CMK (cell line): ENCODE measurements around the gene DDX59.

Source experiments
- DNase-seq: peaks from one replicate; pipeline ENCODE4 v3.0.0-alpha.2; 2010; ENCODE audit warnings: low read depth

Gene DDX59

DNA sequence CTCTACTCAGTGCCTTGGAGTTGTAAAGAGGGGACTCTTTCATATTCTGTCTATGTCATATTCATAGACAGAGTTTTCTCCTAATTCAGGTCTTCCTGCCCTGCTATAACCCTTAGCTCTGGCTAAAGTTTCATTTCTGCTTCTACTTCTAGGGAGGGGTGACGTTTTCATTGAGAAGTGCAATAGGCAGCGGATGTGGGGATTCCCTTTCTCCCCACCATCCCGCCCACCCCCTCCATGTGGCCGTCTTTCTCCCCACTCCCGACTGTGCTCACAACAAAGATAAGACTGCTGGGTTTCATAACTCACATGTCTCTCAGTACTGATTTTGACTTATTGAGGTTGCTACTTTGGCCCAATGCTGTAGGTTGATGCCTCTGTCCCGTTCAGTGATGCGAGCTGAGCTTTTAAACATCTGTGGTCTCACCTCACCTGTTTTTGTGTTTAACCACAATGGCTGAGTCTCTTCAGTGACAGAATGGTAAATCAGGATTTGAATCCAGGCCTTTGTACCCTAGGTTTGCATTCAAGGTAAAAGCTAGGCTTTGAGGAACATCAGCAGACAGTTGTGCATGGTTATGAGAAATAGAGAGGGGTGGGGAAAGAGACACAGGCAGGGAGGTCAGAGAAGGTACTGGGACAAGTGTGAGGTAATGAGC lies 41.4 kb downstream of the DDX59 start:
- DNase-seq = no peak

DNA sequence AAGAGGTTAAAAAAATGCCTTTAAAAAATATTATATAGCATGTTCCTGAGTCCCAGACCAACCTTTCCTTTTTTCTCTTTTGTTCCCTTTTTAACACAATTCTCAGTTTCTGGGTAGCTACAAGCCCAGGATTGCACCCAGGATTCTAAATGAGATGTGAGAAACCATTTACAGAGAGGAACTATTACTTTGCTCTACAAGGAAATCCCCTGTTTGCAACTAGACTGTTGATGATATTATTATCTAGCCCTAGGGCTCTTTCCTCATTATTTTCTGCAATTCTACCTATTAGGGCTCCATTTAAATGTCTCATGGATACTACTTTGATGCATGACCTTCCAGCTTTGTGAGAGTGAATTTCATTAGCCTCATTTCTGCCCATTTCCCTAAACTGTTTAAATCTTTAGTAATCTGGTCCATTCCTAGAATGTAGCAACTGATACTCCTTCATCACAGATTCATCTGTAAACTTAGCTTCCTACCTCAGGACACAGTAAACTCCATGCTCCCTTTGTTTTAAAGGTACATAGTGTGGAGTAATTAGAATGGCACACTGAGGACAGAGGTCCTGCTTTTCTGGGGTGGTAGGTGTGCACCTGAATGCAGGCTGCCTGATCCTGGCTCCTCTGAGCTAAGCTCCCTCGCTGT lies 42.0 kb downstream of the DDX59 start:
- DNase-seq = no peak

DNA sequence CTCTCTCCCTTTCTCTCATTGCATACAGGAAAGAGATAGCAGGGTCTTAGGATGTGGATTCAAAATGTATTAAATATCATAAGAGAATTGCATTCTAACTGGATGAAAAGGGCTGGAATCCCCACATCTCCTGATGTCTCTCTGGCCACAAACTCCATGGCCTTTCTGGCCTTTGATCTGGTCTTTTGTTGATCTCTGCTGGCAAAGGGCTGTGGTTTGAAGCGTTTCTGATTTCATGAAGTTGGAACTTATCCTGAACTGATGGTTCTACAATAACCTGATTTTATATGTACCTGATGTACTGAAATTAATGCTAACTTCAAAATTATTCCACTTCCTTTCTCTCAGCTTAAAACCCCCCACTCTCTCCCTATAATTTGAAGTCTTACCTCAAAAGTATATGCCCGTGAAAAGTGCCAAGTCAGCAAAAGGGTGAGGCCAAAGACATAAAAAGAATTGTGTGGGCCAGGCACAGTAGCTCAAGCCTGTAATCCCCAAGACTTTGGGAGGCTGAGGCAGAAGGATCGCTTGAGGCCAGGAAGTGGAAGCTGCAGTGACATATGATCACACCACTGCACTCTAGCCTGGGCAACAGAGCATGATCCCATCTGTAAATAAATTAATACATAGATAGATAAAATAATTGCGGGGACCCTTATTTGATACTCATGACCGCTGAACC lies 42.7 kb downstream of the DDX59 start:
- no peak for DNase-seq

DNA sequence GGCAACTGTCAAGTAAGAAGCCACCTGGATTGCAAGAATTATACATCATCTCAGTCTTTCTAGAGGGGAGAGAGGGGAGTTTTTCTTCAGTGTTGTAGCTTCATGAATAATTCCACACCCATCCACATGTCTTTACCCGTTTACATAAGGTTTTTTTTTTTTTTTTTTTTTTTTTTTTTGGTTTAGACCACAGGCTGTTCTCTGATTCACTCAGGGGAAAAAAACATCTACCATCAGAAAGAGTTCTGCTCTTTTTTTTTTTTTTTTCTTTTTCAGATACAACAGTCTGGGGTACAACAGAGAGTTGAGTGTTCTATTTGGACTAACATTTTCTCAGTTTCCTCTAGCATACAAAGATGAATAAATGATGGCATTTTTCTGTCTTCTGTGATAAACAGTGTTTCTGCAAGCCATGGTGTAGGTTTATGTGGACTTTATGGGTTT lies 44.3 kb downstream of the DDX59 start:
- DNase-seq = no peak

DNA sequence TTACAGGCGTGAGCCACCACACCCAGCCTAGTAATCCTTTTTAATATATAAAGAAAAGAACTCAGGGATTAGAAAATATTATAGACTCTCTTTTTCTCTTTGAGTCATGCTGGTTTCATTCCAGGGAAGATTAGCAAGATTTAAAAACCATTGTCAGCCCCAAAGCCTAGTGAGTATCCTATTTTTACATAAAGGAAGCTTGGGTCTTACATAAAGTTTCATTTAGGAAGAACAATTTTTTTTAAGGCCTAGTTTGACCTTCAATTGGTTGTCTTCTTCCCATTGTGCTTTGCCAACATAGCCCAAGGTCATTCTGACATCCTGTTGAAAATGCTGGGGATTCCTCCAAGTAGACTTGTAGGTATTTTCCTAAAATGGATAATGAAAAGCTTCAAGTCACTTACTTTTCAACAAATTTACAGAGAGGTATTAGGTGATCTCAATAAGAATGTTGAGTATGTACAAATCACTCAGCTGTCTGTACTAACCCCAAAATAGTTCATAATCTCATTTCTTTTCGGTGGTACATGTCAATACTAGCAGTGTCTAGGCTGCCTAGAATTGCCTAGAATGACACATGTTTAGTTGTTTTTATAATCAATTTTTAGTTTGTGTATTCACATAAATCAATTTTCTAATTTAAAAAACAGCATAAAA lies 44.9 kb downstream of the DDX59 start:
- no peak for DNase-seq

DNA sequence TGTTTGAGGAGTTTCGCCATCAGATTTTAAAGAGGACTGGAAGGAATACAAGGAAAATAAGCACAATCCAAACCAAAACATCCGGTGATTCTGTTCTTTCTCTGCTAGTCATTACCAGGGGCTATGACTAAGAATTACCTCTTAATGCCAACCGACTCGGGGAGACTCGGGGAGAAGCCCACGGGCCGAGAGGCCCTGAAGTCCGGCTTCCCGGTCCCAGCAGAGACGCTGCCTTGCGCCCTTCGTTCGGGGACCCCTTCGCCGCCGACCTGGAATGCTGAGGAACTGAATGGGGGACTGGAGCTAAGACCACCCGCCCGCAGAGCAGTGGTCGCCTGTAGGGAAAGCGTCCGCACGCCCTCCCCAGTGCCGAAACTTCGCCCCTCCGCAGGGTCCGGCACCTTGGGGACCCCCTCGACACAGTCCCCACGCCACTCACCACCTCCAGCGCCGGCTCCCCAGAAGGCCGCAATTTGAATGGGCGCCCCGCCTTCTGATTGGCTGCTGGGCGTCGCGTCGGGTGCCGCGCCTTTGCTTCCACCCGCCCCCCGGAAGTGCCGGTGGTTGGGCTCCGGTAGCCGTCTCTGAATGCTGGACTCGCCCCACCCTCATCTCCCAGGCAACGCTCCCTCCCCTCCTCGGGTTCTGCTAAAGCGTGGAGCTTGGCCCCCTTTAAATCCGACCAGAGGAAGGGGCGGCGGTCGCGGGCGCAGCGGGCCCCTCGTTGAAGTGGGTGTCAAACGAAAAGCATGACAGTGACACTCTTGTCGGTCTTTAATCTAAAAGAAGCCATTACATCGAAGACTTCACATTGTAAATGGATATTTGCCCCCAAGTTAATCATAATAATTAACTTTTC lies 49.2 kb downstream of the DDX59 start, which contains the start of gene KIF14:
TSS of gene KIF14 (minus strand) at position 479 of the 859 bp plus-strand sequence. CDS start 2,028 bp downstream, outside the sequence.
- peak; percentile 88 for DNase-seq

DNA sequence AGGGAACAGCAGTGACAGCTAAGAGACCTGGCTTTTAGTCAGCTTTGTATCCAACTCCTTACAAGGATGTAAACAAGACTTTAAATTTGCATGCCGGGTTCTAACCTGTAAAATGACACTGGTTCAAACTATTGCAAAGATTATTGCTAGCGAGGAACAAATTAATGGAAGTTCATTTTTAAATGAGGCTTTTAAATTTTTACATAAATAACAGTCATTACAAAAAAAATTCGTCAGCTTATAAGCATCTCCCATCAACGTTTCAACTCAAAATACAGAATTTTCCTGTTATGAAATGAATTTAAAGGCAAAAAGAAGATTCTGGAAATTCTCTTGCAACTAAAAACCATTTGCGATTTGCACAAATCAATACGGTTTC lies 49.8 kb downstream of the DDX59 start:
- no peak for DNase-seq

DNA sequence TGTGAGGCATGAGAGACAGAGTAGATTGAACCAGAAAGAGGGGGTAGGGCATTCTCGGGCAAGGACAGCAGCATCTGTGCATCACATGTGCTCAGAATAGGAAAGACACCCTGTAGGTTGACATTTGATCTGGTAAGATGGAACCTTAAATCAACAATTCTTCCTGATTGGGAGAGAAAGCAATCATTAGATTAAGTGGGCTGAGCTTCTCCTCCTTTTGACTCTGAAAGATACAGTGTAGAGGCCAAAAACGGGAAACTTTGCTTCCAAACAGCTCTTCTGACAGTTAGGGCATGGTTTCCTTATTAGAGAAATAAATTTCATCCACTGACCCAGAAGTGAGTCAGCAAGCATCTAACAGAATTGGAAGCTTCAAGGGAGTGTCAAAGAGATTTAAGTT lies 58.9 kb downstream of the DDX59 start:
- DNase-seq = no peak

DNA sequence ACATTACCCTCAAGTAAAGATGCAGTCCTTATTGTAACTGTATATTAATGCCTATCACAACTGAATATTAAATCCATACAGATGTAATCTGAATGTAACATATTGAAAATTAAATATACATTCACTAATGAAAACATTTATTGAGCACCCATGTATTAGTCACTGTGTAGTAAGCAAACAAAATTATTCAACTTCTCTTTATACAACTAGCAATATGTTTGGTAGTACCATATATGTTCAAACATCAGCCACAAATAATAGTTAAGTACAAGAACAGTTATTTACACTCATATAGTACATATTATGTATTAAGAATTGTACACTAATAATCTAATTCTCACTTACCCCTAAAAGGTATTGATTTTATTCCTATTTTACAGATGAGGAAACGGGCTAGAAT lies 67.1 kb downstream of the DDX59 start:
- DNase-seq = no peak
